GM19372 (cell line): Measurements from ENCODE around the gene IGSF10.

ENCODE experiments used
- ATAC-seq: cut with Tn5 transposase; IDR thresholded peaks from one replicate; pipeline ENCODE4 v1.9.1; 2021; ENCODE audit warnings: mild to moderate bottlenecking, low read depth, moderate library complexity; ENCODE audit not compliant: unreplicated experiment

IGSF10 gene

DNA sequence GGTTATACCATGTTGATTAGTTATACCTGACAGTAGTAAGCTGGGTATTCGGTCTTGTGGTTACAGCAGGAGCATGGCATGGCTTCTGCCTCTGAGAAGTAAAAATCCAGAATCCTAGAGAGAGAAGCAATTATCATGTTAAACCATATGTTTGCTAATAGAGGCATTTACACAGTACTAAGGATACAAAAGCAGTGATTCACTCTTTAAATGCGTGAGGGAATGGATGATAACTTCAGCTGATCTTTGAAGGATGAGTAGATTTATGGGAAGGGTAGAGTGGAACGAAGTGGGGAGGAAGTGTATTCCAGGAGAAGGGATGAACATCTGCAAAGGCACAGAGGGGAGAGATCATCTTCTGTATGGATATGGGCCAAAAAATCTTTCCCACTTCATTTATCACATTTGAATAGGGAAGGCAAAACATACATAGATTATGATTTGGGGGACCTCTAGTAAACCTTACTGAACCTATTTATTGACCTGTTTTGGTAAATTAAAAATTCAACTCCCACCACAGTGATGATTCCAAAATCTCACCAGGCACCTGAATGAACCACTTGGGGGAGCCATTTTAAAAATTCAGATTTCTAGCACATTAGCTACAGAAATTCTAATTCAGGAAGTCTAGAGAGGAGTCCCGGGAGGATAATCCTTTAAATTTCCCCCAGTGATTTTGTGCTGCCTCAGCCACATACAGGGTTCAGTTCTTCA, 35.1 kb downstream of the IGSF10 start:
- peak; percentile 25 for ATAC-seq

DNA sequence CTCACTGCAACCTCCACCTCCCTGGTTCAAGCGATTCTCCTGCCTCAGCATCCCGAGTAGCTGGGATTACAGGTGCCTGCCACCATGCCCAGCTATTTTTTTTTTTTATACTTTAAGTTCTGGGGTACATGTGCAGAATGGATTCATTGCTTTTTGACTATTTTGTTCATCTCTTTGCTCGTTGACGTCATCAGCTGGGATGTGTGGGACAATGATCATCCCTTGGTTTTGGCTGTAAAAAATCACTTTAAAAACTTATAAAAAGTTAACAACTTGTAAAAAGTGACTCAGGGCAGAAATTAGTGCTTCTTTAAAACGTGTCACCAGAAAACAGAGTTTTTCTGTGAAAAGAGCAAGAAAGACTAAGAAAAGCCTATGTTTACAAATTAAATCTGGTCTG, 37.8 kb downstream of the IGSF10 start:
- no peak for ATAC-seq

DNA sequence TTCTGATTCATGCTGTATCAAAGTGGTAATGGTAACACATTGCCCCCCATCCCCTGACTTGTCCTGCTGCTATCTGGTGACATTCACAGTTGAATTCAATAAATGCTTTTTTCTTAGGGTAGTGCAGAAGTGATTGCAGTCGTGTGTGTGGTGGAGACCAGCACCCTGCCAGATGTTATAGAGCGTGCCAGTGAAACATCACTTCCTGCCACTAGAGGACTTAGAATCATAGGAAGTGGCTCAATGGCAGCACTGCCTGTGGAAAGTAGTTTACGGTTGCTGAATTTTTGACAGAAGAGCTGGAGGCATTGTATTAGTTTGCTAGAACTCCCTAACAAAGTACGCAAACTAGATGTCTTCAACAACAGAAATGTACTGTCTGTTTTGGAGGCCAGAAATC, 38.9 kb downstream of the IGSF10 start:
- no peak for ATAC-seq

DNA sequence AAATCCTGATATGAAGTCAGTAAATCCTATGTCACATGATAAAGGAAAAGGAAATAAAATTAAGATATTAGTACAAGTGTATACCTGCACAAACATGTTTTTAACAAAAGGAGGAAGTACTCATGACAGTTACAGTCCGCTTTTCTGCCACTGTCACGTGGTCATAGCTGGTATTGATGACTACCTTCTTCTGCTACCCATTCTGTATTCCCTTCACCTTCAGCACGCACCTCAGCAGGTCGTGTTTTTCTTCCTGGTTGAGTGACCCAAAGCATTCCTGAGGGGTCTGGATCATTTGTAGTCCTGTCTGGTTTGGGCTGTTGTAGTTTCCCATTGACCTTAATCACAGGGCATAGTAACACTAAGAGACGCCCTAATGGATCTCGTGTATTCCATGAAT, 41.1 kb downstream of the IGSF10 start:
- ATAC-seq = no peak

DNA sequence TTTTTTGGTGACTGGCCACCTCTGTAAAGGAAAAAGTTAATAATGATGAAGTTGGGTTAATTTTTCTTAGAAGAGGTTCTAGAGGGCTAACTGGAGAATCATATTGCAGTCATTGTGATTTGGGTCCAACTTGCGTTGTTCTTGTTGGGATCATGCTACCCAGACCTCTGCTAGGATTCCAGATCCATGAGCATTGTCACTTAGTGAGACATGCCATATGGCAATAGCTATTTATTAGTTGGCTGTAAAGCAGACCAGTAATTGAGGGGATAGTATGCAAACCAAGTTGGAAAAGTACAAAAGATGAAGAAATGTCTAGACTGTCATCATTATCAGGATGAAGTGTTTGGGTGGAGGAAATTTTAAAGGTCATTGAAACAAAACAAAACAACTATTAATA, 45.6 kb downstream of the IGSF10 start:
- no peak for ATAC-seq

DNA sequence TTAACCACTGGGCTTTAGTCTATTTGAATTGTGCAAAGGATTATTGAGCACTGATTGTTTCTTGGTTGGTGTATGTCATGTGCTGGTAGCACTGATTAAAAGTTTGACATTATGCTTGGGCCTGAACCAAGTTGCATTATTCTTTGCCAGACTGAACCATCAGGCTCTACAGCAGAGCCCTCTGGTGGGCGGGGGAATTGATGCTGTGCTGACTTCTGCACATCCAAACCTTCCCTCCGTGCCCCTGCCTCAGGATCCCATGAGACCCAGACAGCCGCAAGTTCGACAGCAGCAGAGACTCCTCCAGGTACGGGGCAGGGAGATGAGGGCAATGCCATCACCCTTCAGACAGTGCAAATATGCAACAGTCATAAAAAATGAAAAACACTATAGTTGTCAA, 47.9 kb downstream of the IGSF10 start:
- no peak for ATAC-seq
